HG03460 (cell line): Measurements from ENCODE around the gene GRK5.
"Not testable (repeated sequence)": the region's sequence is repeated elsewhere in the genome, so short reads cannot be mapped to it uniquely, and the experiment has no call there.

Source experiments
- ATAC-seq: cut with Tn5 transposase; IDR thresholded peaks from one replicate; pipeline ENCODE4 v1.9.1; 2021; ENCODE audit not compliant: unreplicated experiment

The GRK5 gene

DNA sequence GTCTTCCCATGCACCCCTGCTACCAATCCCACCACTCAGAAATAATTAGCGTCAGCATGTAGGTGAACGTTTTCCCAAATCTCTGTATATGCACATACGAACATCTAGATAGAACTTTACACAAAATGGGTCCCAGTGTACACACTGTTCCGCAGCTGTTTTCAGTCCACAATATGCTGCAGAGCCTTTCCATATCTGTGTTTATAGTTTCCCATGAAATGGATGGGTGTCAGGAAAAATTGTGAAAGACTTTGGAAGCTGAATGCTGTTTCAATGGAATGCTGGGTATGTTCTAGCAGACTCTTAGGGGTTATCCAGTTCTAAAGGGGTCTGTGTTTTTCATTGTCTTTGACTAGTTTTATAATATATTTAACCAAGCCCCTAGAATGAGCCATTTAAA, 13.8 kb downstream of the GRK5 start:
- no peak for ATAC-seq

DNA sequence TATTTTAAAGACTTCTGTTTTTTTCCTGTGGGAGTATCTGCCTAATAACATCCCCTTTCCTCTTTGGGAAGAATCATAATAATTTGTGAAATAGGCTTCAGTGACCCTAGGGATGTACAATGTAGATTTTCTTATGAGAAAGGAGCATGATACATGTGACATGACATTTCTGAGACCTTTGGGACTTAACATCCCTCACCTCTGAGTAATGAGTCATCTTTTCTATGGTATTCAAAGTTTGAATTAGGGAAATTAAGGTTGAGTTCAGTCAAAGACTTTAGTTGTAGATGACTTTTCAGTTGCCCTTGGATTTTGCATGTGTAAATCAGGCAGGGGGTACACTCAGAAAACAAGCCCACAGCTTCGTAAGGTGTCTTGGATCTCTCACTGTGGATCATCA, 14.3 kb downstream of the GRK5 start:
- no peak for ATAC-seq

GRCh38 chr10:119222537-119222936, 15.2 kb downstream of the GRK5 start:
- ATAC-seq: no peak

GRCh38 chr10:119222966-119223386, 15.6 kb downstream of the GRK5 start:
- no peak for ATAC-seq

- ATAC-seq: no peak
Observed at GRCh38 chr10:119225083-119225658, 17.8 kb downstream of the GRK5 start.

- ATAC-seq: no peak
Observed at GRCh38 chr10:119227825-119228224, 20.5 kb downstream of the GRK5 start.

- no peak for ATAC-seq
Observed at GRCh38 chr10:119231654-119232053, 24.3 kb downstream of the GRK5 start.

DNA sequence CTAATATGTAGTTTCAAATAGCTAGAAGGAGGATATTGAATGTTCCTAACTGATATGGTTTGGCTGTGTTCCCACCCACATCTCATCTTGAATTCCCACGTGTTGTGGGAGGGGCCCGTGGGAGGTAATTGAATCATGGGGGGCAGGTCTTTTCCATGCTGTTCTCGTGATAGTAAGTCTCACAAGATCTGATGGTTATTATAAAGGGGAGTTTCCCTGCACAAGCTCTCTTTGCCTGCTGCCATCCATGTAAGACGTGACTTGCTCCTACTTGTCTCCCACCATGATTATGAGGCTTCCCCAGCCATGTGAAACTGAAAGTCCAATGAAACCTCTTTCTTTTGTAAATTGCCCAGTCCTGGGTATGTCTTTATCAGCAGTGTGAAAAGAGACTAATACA, 25.1 kb downstream of the GRK5 start:
- not testable (repeated sequence) for ATAC-seq

DNA sequence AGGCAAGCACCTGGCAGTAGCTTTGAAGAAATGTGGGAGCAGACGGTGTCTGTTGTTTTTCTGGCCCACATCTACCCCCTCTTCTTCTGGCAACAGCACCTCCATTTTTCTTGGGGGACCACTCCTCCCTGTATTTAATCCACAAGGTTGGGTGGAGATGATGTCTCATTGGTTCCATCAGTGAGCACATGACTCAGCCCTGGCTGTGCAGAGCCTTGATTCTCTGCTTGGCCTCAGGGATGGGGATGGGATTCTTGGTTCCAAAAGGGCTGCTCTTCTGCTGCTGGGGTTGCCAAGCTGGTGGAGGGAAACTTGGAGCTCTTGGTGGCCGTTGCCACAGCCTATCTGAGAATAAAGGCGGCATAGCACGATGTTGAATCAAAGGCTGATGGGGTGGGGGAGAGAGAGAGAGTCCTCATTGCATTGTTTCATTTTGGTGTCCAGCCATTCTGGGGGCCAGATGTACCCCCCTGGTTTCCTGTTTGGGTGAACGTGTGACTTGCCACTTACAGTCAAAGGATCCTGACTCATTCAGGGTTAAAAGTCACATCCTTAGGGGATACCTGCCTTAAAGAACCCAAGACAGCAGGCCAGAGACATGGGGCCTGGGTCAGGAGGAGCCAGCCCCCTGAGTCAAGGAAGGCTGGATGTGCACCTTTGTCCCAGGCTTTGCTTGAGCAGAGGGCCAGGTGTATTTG, 25.9 kb downstream of the GRK5 start:
- ATAC-seq: no peak

- ATAC-seq: no peak
Observed at GRCh38 chr10:119233821-119234220, 26.4 kb downstream of the GRK5 start.

DNA sequence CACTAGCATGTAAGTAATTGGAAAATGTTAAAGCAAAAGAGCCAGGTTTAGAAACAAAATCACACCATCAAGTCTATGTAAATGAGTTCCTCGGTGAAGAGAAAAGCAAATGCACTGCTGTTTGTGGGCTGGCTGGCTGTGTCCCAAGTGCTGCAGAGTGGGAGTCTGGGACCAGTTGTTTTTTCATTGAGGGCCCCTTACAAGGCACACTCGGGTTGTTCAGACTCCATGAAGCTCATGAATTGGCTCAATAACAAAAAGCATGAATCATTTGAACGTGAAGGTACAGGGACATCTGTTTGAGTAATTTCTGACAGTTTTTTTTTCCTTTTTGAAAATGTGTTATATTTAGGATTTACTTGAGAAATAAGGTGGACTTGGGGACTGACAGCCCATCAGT, 28.0 kb downstream of the GRK5 start:
- no peak for ATAC-seq

GRCh38 chr10:119237722-119238436, 30.5 kb downstream of the GRK5 start:
- no peak for ATAC-seq

- no peak for ATAC-seq
Observed at GRCh38 chr10:119238577-119238976, 31.2 kb downstream of the GRK5 start.

GRCh38 chr10:119239015-119239414, 31.6 kb downstream of the GRK5 start:
- ATAC-seq: not testable (repeated sequence)

- ATAC-seq: not testable (repeated sequence)
Observed at GRCh38 chr10:119239630-119240029, 32.3 kb downstream of the GRK5 start.

- ATAC-seq: no peak
Observed at GRCh38 chr10:119241066-119241465, 33.7 kb downstream of the GRK5 start.

DNA sequence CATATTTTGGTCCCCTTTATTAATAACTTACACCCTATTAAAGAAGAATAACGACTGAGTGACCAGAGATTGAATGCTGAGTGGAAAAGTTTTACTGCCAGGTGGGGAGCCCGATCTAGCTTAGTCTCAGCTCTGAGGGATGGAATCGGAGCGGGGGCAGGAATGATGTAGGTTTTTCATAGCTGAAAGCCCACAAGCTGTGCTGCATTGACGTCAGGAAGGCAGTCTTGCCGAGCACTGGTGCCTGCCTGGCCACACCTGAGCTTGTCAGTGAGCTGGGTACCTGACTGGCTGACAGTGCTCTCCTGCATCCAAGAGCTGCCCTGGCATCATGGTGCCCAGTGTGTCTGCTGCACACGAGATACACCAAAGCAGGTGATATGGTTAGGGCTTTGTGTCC, 34.8 kb downstream of the GRK5 start:
- no peak for ATAC-seq

DNA sequence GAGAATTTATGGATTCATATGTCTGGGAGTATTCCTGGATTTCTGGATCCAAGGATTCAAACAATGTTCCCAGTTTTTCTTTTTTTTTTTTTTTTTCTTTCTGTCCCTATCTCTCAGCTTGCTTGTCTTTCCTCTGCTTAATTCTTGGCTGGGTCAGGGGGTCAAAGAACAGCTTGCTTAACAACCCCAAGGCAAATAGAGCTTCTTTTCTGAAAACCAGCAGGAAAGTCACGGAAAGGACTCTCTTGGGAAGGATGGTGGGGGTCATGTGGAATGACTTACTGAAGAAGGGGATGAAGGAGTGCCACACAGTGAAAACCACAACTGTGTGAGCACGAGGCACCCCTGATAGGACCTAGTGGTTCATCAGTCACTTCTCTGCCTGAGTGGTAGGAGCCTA, 36.1 kb downstream of the GRK5 start:
- no peak for ATAC-seq

GRCh38 chr10:119243967-119244366, 36.6 kb downstream of the GRK5 start:
- ATAC-seq: no peak

DNA sequence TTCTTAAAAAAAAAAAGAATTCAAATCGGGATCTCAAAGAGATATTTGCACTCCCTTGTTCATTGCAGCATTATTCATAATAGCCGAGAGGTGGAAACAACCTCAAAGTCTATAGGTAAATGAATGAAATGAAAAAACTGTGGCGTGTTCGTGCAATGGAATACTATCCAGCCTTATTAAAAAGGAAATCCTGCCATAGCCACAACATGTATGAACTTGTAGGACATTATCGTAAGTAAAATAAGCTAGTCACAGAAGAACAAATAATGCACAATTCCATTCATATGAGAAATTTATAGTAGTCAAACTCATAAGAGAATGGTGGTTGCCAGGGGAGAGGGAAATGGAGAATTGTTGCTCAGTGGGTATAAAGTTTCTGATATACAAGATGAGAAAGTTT, 37.9 kb downstream of the GRK5 start:
- no peak for ATAC-seq

DNA sequence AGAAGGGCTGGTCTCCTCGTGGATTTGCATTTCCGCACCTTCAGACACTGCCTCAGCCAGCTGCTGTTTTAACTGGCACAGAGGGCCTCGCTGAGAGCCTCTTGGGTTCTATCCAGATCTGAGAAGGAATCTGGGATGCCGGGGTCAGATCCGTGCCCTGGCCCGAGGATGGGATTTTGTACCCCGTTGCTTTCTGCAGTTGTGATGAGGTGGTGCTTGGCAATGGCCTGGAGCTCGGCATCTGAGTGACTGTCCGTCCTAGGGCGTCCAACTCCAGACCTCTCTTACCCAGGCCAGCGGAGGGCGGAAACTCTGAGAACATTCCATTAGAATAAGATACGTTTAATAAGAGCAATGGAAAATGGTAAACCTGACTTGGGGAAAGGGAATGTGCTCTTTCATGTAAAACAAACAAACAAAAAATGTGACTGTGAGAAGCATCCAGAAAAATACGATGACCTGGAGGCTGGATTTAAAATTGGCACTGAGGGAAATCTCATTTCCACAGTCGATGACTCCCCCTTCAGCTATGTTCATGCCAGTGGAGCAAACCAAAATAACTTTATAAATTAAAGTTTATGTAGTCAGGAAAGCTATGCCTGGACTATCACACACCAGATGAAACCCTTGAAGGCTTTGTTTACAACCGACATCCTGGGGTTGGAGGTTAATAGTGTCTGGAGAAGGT, 39.6 kb downstream of the GRK5 start:
- no peak for ATAC-seq

DNA sequence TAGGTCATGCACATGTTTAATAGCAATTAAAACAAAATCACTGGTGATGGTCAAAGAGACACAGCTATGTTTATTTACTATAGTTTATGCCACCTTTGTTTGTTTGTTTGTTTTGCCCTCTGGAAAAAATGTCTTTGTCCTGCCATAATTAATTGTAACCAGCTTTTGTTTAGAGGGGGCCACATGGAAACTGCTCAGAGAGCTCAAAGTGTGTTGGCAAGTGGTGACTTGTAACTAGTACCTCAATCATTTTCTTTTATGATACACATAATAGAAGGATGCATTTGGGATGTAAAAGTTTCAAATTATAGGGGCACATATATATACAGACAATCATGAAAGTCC, 40.2 kb downstream of the GRK5 start:
- no peak for ATAC-seq
